Measurements from ENCODE around the gene SRF. TPM values are rescaled to one million over a fixed set of nuclear protein-coding genes. Genes with fewer than 3 reads are reported as not detected.
A peak's percentile ranks its signal among the peaks of the same experiment; 100 is the strongest.

Gene SRF
- total RNA-seq, 6 donors from 2014 or later: 25.1 to 40.6 (median 30.8) TPM

DNA sequence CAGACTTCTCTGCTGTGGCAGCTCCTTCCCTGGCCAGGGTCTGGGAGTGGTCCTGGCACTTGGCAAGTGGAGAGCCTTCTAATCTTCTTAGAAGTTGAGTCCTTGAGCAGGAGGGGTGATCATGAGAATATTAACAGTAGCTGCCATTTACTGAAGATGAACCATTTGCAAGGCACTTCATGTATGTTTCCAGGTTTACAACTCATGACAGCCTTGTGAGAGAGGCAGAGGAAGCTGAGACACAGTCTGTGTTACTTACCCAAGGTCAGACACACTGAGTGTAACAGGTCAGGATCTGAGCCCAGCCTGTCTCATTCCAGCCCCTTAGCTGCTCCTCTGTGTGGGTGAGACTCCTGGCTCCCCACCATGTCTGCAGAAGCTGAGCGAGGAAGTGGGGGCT is 45.5 kb upstream of the SRF start:
- 94 to 100% methylated on average over 1 of the region's 1 CpG for WGBS, 2 donors
- no peak for ATAC-seq (ENCODE audit: low FRiP score in 2 of 2)
- TF ChIP-seq POLR2AphosphoS5 (IDR thresholded peaks at IDR 0.05): no peak
- TF ChIP-seq EP300 (IDR thresholded peaks at IDR 0.05): no peak
- TF ChIP-seq, protein P1, sequence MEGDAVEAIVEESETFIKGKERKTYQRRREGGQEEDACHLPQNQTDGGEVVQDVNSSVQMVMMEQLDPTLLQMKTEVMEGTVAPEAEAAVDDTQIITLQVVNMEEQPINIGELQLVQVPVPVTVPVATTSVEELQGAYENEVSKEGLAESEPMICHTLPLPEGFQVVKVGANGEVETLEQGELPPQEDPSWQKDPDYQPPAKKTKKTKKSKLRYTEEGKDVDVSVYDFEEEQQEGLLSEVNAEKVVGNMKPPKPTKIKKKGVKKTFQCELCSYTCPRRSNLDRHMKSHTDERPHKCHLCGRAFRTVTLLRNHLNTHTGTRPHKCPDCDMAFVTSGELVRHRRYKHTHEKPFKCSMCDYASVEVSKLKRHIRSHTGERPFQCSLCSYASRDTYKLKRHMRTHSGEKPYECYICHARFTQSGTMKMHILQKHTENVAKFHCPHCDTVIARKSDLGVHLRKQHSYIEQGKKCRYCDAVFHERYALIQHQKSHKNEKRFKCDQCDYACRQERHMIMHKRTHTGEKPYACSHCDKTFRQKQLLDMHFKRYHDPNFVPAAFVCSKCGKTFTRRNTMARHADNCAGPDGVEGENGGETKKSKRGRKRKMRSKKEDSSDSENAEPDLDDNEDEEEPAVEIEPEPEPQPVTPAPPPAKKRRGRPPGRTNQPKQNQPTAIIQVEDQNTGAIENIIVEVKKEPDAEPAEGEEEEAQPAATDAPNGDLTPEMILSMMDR (IDR thresholded peaks at IDR 0.05): no peak
- no peak for TF ChIP-seq POLR2A (IDR thresholded peaks at IDR 0.05)

DNA sequence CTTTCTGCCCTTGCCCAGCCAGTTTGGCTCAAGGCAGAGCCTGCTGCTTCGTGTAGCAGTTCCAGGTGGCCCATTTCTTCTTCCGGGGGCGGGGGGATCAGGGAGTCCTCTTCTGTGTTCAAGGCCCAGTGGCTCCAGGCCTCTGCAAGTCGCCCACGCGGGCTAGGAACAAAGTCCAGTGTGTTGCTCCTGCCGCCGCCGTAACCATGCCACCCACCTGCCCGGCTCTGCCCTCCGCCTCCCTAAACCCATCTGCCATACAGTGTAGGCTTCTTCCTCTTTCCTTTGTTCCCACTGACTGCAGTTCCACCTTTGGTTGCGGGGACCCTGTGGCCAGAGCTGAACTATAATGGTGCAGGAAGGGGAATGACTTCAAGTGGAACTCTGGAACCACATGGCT is 43.9 kb upstream of the SRF start:
- Histone ChIP-seq H3K36me3 (peaks cover 0 to 3% (median 0%) of the 10 kb centered on the region in 4 donors), H3K4me1 (peaks cover 10 to 40% (median 25%) of the 10 kb centered on the region in 4 donors), H3K27me3 (no peaks in the 10 kb centered on the region), H3K27ac (peak overlapping the region in 1 of 4 donors; percentile 7), H3K9me3 (no peaks in the 10 kb centered on the region), H3K4me3 (no peak overlapping the region)
- DNase-seq (no peak), ATAC-seq (ENCODE audit: low FRiP score in 2 of 2) (no peak)
- WGBS, 2 donors: 83 to 84% methylated on average over 12 of the region's 12 CpGs
- TF ChIP-seq POLR2A (IDR thresholded peaks at IDR 0.05): no peak
- TF ChIP-seq POLR2AphosphoS5 (IDR thresholded peaks at IDR 0.05): no peak
- TF ChIP-seq, protein P1 (IDR thresholded peaks at IDR 0.05): no peak
- TF ChIP-seq EP300 (IDR thresholded peaks at IDR 0.05): no peak

More for the DNA sequence above, 45.5 kb upstream of the SRF start:
- Histone ChIP-seq H3K4me1 (peaks cover 18 to 51% (median 33%) of the 10 kb centered on the region in 4 donors), H3K9me3 (no peaks in the 10 kb centered on the region), H3K27ac (peak overlapping the region in 3 of 4 donors; percentile 21 to 43 (median 30)), H3K27me3 (no peaks in the 10 kb centered on the region), H3K36me3 (no peaks in the 10 kb centered on the region), H3K4me3 (no peak overlapping the region)
- no peak for DNase-seq

DNA sequence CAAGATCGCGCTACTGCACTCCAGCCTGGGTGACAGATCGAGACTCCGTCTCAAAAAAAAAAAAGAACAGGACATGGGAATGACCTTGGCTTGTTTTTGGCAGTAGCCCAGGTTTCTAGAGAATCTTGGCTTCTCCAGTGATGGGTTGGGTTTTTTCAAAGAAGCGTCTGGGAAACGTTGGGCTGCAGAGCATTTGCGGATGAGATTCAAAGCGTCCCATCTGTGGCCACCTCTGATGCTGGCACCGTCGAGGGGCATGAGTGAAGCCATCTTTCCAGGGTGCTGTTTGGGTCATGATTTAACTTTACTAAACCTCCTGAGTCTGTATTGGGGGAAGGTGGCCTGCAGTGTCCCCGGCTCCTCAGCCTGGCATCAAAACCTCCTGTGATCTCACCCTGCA is 43.2 kb upstream of the SRF start:
- Histone ChIP-seq H3K4me3 (no peak overlapping the region), H3K9me3 (no peaks in the 10 kb centered on the region), H3K27ac (no peak overlapping the region), H3K4me1 (peaks cover 10 to 39% (median 23%) of the 10 kb centered on the region in 4 donors), H3K36me3 (peaks cover 0 to 7% (median 3%) of the 10 kb centered on the region in 4 donors), H3K27me3 (no peaks in the 10 kb centered on the region)
- DNase-seq (no peak), ATAC-seq (ENCODE audit: low FRiP score in 2 of 2) (no peak)
- TF ChIP-seq POLR2AphosphoS5 (IDR thresholded peaks at IDR 0.05) (no peak), EP300 (IDR thresholded peaks at IDR 0.05) (no peak), POLR2A (IDR thresholded peaks at IDR 0.05) (no peak)
- TF ChIP-seq, protein P1 (IDR thresholded peaks at IDR 0.05): no peak
- WGBS, 2 donors: 60 to 65% methylated on average over 11 of the region's 11 CpGs

DNA sequence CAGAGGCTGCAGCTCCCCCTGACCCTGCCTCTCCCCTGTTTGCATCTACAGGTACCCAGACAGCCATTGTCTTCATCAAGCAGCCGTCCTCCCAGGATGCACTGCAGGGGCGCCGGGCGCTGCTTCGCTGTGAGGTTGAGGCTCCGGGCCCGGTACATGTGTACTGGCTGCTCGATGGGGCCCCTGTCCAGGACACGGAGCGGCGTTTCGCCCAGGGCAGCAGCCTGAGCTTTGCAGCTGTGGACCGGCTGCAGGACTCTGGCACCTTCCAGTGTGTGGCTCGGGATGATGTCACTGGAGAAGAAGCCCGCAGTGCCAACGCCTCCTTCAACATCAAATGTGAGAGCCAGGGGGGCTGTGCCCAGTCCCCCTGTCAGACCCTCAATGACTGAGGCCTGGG is 42.1 kb upstream of the SRF start:
- DNase-seq (peak in 1 of 2 donors; percentile 78), ATAC-seq (ENCODE audit: low FRiP score in 2 of 2) (no peak)
- Histone ChIP-seq H3K27ac (no peak overlapping the region), H3K4me3 (no peak overlapping the region), H3K9me3 (no peaks in the 10 kb centered on the region), H3K27me3 (no peaks in the 10 kb centered on the region), H3K36me3 (peaks cover 0 to 7% (median 3%) of the 10 kb centered on the region in 4 donors), H3K4me1 (peaks cover 10 to 28% (median 15%) of the 10 kb centered on the region in 4 donors)
- 83 to 86% methylated on average over 3 to 9 of the region's 16 CpGs for WGBS, 2 donors
- TF ChIP-seq POLR2A (IDR thresholded peaks at IDR 0.05): no peak
- TF ChIP-seq, protein P1 (IDR thresholded peaks at IDR 0.05): no peak
- no peak for TF ChIP-seq POLR2AphosphoS5 (IDR thresholded peaks at IDR 0.05)
- TF ChIP-seq EP300 (IDR thresholded peaks at IDR 0.05): no peak
